ENCODE data around the gene SPIC.

SPIC gene

DNA sequence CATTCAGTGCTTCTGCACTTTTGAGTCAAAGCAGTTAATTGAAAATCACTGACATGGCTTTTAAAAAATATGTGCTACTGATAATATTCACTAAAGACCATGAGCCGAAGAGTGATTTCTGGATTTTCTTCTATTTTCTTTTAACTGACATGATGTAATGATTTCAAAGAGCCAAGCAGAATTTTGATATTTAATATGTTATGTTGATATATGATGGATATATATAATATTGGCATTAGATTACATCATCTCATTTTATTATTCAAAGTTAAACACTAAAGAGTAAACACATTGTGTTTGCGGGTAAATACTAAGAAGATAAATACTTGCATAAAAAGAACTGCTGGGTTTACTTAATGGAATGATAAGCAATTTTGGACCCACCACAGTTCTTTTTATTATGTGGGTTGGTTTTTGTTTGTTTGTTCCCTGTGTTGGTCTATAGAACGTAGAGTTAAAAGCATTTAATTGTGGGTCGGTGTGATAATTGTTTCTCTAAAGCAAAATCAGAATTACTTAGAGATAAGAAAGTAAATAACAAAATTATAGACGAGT, 692 bp downstream of the SPIC start:
- TF ChIP-seq, protein P1, sequence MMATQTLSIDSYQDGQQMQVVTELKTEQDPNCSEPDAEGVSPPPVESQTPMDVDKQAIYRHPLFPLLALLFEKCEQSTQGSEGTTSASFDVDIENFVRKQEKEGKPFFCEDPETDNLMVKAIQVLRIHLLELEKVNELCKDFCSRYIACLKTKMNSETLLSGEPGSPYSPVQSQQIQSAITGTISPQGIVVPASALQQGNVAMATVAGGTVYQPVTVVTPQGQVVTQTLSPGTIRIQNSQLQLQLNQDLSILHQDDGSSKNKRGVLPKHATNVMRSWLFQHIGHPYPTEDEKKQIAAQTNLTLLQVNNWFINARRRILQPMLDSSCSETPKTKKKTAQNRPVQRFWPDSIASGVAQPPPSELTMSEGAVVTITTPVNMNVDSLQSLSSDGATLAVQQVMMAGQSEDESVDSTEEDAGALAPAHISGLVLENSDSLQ (IDR thresholded peaks at IDR 0.05), result no peak
- TF ChIP-seq NFRKB (IDR thresholded peaks at IDR 0.05) (no peak), HDGF (IDR thresholded peaks at IDR 0.05; ENCODE audit: borderline replicate concordance) (no peak), LEF1 (IDR thresholded peaks at IDR 0.05; ENCODE audit: borderline replicate concordance) (no peak), FOXM1 (IDR thresholded peaks at IDR 0.05; ENCODE audit: borderline replicate concordance) (no peak), FOXA1 (IDR thresholded peaks at IDR 0.05) (no peak), ARNT (IDR thresholded peaks at IDR 0.05) (no peak), SUZ12 (IDR thresholded peaks at IDR 0.05) (no peak), SP1 (IDR thresholded peaks at IDR 0.05) (no peak), ZNF384 (IDR thresholded peaks at IDR 0.05) (no peak), FOXK2 (IDR thresholded peaks at IDR 0.05) (no peak), L3MBTL2 (conservative IDR thresholded peaks at IDR 0.05) (no peak), TARDBP (IDR thresholded peaks at IDR 0.05) (no peak), BHLHE40 (IDR thresholded peaks at IDR 0.05; ENCODE audit: borderline replicate concordance) (no peak), CTBP1 (IDR thresholded peaks at IDR 0.05; ENCODE audit: borderline replicate concordance) (no peak), ELF4 (IDR thresholded peaks at IDR 0.05) (no peak)
- ChIA-PET CTCF (no interaction called here), POLR2A (no interaction called here)
- DNase-seq (ENCODE audit: extremely low spot score), result no peak

DNA sequence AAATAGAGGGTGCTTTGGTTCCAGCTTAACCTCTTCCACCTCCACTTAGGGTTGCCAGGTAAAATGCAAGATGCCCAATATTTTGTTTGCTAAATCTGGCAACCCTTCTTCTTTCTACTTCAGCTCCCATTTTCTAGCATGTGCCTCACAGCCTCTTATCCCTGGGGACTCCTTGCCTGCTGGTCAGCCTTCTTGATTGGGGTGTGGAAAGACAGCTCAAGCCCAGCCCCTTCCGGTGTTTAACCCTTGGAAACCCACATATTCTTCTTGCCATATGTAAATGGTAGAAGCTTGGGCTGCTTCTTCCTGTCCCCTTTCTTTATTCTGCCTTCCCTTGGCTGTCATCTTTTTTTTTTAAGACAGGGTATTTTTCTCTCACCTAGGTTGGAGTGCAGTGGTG, 5.7 kb downstream of the SPIC start:
- no peak for DNase-seq (ENCODE audit: extremely low spot score)
- CTCF ChIA-PET, result no interaction called here
- TF ChIP-seq NFRKB (IDR thresholded peaks at IDR 0.05) (no peak), LEF1 (IDR thresholded peaks at IDR 0.05; ENCODE audit: borderline replicate concordance) (no peak), SUZ12 (IDR thresholded peaks at IDR 0.05) (no peak), FOXM1 (IDR thresholded peaks at IDR 0.05; ENCODE audit: borderline replicate concordance) (no peak), ZNF384 (IDR thresholded peaks at IDR 0.05) (no peak), BHLHE40 (IDR thresholded peaks at IDR 0.05; ENCODE audit: borderline replicate concordance) (no peak), FOXA1 (IDR thresholded peaks at IDR 0.05) (no peak), TARDBP (IDR thresholded peaks at IDR 0.05) (no peak), FOXK2 (IDR thresholded peaks at IDR 0.05) (no peak), HDGF (IDR thresholded peaks at IDR 0.05; ENCODE audit: borderline replicate concordance) (no peak), ARNT (IDR thresholded peaks at IDR 0.05) (no peak), L3MBTL2 (conservative IDR thresholded peaks at IDR 0.05) (no peak), SP1 (IDR thresholded peaks at IDR 0.05) (no peak), ELF4 (IDR thresholded peaks at IDR 0.05) (no peak)
- POLR2A ChIA-PET, result no interaction called here

DNA sequence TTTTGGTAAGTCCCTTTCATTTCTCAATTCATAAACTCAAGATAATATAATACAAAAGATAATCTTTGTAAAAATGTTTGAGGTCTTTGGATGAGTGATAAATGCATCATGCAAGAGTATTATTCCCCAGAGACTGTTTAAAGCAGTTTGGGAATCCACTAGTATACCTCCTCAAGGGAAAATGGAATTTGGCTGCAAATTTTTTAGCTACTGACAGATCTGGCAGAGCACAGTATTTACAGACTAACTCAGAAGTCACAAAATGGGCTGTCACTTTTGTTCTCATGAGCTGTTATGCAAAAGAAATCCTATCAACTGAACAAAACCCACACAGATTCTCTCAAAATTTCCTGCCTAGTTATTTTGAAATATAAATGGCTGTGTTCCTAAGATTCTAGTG, 9.9 kb downstream of the SPIC start:
- CTCF ChIA-PET, result no interaction called here
- no peak for TF ChIP-seq ELF4 (IDR thresholded peaks at IDR 0.05)
- TF ChIP-seq ZNF384 (IDR thresholded peaks at IDR 0.05), result no peak
- no peak for TF ChIP-seq LEF1 (IDR thresholded peaks at IDR 0.05; ENCODE audit: borderline replicate concordance)
- TF ChIP-seq, protein P1 (IDR thresholded peaks at IDR 0.05), result no peak
- no peak for TF ChIP-seq BHLHE40 (IDR thresholded peaks at IDR 0.05; ENCODE audit: borderline replicate concordance)
- TF ChIP-seq FOXM1 (IDR thresholded peaks at IDR 0.05; ENCODE audit: borderline replicate concordance), result no peak
- no peak for TF ChIP-seq SP1 (IDR thresholded peaks at IDR 0.05)
- TF ChIP-seq FOXA1 (IDR thresholded peaks at IDR 0.05), result no peak
- TF ChIP-seq NFRKB (IDR thresholded peaks at IDR 0.05), result no peak
- no peak for TF ChIP-seq ARNT (IDR thresholded peaks at IDR 0.05)
- TF ChIP-seq SUZ12 (IDR thresholded peaks at IDR 0.05), result no peak
- TF ChIP-seq TARDBP (IDR thresholded peaks at IDR 0.05), result no peak
- no peak for TF ChIP-seq HDGF (IDR thresholded peaks at IDR 0.05; ENCODE audit: borderline replicate concordance)
- no peak for TF ChIP-seq CTBP1 (IDR thresholded peaks at IDR 0.05; ENCODE audit: borderline replicate concordance)
- TF ChIP-seq FOXK2 (IDR thresholded peaks at IDR 0.05), result no peak
- no peak for TF ChIP-seq L3MBTL2 (conservative IDR thresholded peaks at IDR 0.05)
- no peak for DNase-seq (ENCODE audit: extremely low spot score)
- POLR2A ChIA-PET, result no interaction called here

DNA sequence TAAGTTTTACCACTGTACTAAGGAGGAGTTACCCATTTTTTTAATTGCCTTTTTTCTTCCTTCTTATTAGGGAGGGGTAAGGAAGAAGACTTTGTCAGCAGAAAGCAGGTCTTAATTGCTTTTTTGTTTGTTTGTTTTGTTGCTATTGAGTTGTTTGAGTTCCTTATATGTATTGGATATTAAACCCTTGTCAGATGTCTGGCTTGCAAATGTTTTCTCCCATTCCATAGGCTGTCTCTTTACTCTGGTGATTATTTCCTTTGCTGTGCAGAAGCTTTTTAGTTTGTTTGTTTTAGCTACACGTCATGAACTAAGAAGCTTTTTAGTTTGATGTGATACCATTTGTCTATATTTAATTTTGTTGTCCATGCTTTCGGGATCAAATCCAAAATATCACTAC, 13.3 kb downstream of the SPIC start:
- ChIA-PET POLR2A (no interaction called here), CTCF (no interaction called here)
- DNase-seq (ENCODE audit: extremely low spot score), result no peak
- TF ChIP-seq ARNT (IDR thresholded peaks at IDR 0.05) (no peak), FOXA1 (IDR thresholded peaks at IDR 0.05) (no peak), SUZ12 (IDR thresholded peaks at IDR 0.05) (no peak), ZNF384 (IDR thresholded peaks at IDR 0.05) (no peak), NFRKB (IDR thresholded peaks at IDR 0.05) (no peak), LEF1 (IDR thresholded peaks at IDR 0.05; ENCODE audit: borderline replicate concordance) (no peak), FOXM1 (IDR thresholded peaks at IDR 0.05; ENCODE audit: borderline replicate concordance) (no peak), FOXK2 (IDR thresholded peaks at IDR 0.05) (no peak), L3MBTL2 (conservative IDR thresholded peaks at IDR 0.05) (no peak), TARDBP (IDR thresholded peaks at IDR 0.05) (no peak), BHLHE40 (IDR thresholded peaks at IDR 0.05; ENCODE audit: borderline replicate concordance) (no peak), SP1 (IDR thresholded peaks at IDR 0.05) (no peak), HDGF (IDR thresholded peaks at IDR 0.05; ENCODE audit: borderline replicate concordance) (no peak), CTBP1 (IDR thresholded peaks at IDR 0.05; ENCODE audit: borderline replicate concordance) (no peak)
- TF ChIP-seq, protein P1 (IDR thresholded peaks at IDR 0.05), result no peak

DNA sequence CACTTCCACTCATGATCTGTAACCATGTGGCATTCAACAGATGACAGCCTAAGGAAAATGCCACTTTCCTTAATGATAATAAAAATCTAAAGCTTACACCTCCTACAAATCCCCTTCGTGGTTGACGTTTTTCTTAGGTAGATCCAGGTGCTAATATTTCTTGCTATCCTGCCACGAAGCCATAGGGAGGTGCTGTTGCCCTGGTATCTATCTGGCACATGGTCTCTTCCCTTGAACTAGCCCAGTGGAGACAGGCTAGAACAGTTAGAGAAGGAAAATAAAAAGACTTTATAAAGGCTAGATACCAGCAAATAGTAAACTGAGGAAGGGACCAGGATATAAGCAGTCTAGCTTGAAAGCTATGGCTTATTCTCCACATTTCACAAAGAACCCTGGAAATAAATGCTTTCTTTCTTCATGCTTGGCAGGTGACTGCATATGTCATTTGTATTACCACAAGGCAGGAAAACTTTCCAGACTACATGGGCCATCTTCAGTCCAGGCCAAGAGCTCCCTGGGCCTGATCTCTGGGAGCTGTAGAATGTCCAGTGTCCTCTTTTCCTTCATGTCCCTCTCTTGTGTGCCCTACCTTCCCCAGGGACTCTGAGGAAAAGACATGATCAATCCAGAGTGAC, 15.3 kb downstream of the SPIC start:
- POLR2A ChIA-PET, result no interaction called here
- TF ChIP-seq L3MBTL2 (conservative IDR thresholded peaks at IDR 0.05) (peak; percentile 29; the same call in 1 of the 2 replicates), ELF4 (IDR thresholded peaks at IDR 0.05) (no peak)
- CTCF ChIA-PET, result interaction anchor here (0.7 to 1.1 kb wide), 4 partner anchors 153 to 384 kb away, joined by 3 to 4 read pairs (median 4); no protein-coding TSS in a partner anchor
- peak; percentile 64 for DNase-seq (ENCODE audit: extremely low spot score)

DNA sequence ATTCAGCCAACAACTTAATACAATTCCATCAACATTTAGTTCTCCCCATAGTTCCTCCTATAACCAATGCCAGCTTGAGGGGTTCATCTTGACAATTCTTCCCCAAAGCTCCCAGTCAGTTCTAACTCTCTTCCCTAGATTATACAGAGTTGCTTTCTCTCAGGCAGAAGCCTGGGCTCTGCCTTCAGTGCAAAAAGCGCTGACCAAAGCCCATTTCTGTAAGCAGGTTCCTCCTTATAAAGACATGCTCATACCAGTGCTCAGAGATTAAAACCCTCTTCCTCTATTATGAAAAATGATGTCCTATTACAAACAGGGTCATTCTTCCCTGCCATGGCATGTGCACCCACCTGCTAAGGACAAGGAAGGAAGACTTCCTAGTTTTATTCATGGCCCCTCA, 16.2 kb downstream of the SPIC start:
- no peak for DNase-seq (ENCODE audit: extremely low spot score)
- no peak for TF ChIP-seq ZNF384 (IDR thresholded peaks at IDR 0.05)
- no peak for TF ChIP-seq SP1 (IDR thresholded peaks at IDR 0.05)
- TF ChIP-seq TARDBP (IDR thresholded peaks at IDR 0.05), result no peak
- TF ChIP-seq SUZ12 (IDR thresholded peaks at IDR 0.05), result no peak
- TF ChIP-seq, protein P1 (IDR thresholded peaks at IDR 0.05), result no peak
- no peak for TF ChIP-seq ELF4 (IDR thresholded peaks at IDR 0.05)
- no peak for TF ChIP-seq FOXK2 (IDR thresholded peaks at IDR 0.05)
- CTCF ChIA-PET, result no interaction called here
- POLR2A ChIA-PET, result no interaction called here

Data from HEK293T (cell line).